Spleen (tissue), 11 donors: Measurements from ENCODE around the gene AKNA. TPM values are rescaled to one million over a fixed set of nuclear protein-coding genes. Genes with fewer than 3 reads are reported as not detected.

Experiments
- DNase-seq: peaks from one replicate; pipeline ENCODE4 v3.0.0-alpha.2; 2020
- H3K27ac ChIP-seq, 8 donors: fragments of 200-600 bp; sonication (generic) in 7 of 8; 1 replicate in 4 of 8; 2 replicates in 4 of 8; pipeline versions ENCODE4 v1.5.0 to v1.8.0; 2016 to 2021; ENCODE audit warnings: inconsistent platforms in 4 of 8, mild to moderate bottlenecking in 4 of 8, moderate library complexity in 1 of 8
- H3K27me3 ChIP-seq, 7 donors: fragments of 200-600 bp; sonication (generic) in 6 of 7; replicated peaks in 1 of 7; 1 replicate in 4 of 7; 2 replicates in 3 of 7; pipeline versions ENCODE4 v1.5.0 to v1.8.0; 2016 to 2021; ENCODE audit warnings: inconsistent platforms in 3 of 7, mild to moderate bottlenecking in 1 of 7
- H3K36me3 ChIP-seq, 6 donors: fragments of 200-600 bp; sonication (generic) in 5 of 6; 1 replicate in 4 of 6; 2 replicates in 2 of 6; pipeline versions ENCODE4 v1.5.0 to v1.8.0; 2016 to 2021; ENCODE audit warnings: inconsistent platforms in 2 of 6
- H3K4me1 ChIP-seq, 6 donors: fragments of 200-600 bp; sonication (generic) in 5 of 6; 1 replicate in 3 of 6; 2 replicates in 3 of 6; pipeline versions ENCODE4 v1.5.0 to v1.8.0; 2016 to 2021; ENCODE audit warnings: inconsistent platforms in 3 of 6
- H3K4me3 ChIP-seq, 8 donors: fragments of 200-600 bp; sonication (generic) in 7 of 8; 1 replicate in 4 of 8; 2 replicates in 4 of 8; pipeline versions ENCODE4 v1.5.0 to v1.8.0; 2016 to 2021; ENCODE audit warnings: inconsistent platforms in 4 of 8, mild to moderate bottlenecking in 4 of 8, moderate library complexity in 2 of 8
- H3K9me3 ChIP-seq, 8 donors: fragments of 200-600 bp; sonication (generic) in 7 of 8; 1 replicate in 4 of 8; 2 replicates in 4 of 8; pipeline versions ENCODE4 v1.5.0 to v1.8.0; 2016 to 2021; ENCODE audit warnings: inconsistent platforms in 4 of 8
- POLR2A ChIP-seq, 3 donors: fragments of 450-650 bp; IDR thresholded peaks; one replicate each; pipeline ENCODE4 v1.5.1; 2017; ENCODE audit warnings: antibody characterized with exemption in 3 of 3, mild to moderate bottlenecking in 1 of 3
- POLR2AphosphoS5 ChIP-seq, 3 donors: sonication (generic); formaldehyde crosslinking; IDR thresholded peaks; one replicate each; pipeline ENCODE4 v1.5.1; 2017; ENCODE audit warnings: antibody characterized with exemption in 3 of 3
- WGBS, 5 donors: extraction: QIAGEN DNeasy Blood & Tissue Kit in 3 of 5; methylation state at CpG; one replicate each; pipeline versions ENCODE4 v1.1.5 to v1.1.7; 2013 to 2018; 5-methylcytosine and 5-hydroxymethylcytosine counted together
- intact Hi-C: fragments of 100-400 bp; cut with DNase I; formaldehyde crosslinking; loops from one replicate; pipeline ENCODE4 v1.15.0; 2023; ENCODE audit warnings: low total_unique reads
- polyA plus RNA-seq, 3 donors: library from polyadenylated mRNA; stranded (reverse); fragments of 200-250 nt; gene quantifications; one replicate each; pipeline ENCODE4 v1.2.1, GENCODE V29; 2013
- total RNA-seq, 7 donors: library from RNA; depleted of rRNA in 3 of 7; stranded (reverse); fragments of >200 nt in 3 of 7; fragmentation: NEBNext Ultra II Directional in 4 of 7; extraction: Animal tissue kit (Norgen Biotek cat#: 25700) in 4 of 7; gene quantifications; one replicate each; pipeline versions ENCODE4 v1.1.0 to v1.2.1, GENCODE V29; 2016 to 2021
- TF ChIP-seq, protein P1 (sequence below), 11 experiments: fragments of 200-600 bp in 7 of 11; fragments of 450-650 bp in 4 of 11; sonication (generic) in 4 of 11; IDR thresholded peaks in 8 of 11; conservative IDR thresholded peaks in 3 of 11; 1 replicate in 7 of 11; 2 replicates in 4 of 11; pipeline versions ENCODE4 v1.4.0 to v1.8.0; 2016 to 2021; ENCODE audit warnings: antibody characterized with exemption in 11 of 11, inconsistent platforms in 4 of 11, mild to moderate bottlenecking in 1 of 11
- donor health status: healthy with polysubstance abuse.
- donor health status: DM: no; HTN: no; CAD: no; lungs with moderate emphysema.
- donor health status: DM: no; HTN: no; CAD: no.
- donor health status: Bipolar disorder and iron deficiency.
- donor health status: healthy.
- donor health status: DM: no; HTN: no; CAD: no.
- donor health status: DM: yes; HTN: yes; CAD: no.

Gene AKNA
- total and polyA plus RNA-seq, 10 donors, result 92.9 to 324 (median 216) TPM

DNA sequence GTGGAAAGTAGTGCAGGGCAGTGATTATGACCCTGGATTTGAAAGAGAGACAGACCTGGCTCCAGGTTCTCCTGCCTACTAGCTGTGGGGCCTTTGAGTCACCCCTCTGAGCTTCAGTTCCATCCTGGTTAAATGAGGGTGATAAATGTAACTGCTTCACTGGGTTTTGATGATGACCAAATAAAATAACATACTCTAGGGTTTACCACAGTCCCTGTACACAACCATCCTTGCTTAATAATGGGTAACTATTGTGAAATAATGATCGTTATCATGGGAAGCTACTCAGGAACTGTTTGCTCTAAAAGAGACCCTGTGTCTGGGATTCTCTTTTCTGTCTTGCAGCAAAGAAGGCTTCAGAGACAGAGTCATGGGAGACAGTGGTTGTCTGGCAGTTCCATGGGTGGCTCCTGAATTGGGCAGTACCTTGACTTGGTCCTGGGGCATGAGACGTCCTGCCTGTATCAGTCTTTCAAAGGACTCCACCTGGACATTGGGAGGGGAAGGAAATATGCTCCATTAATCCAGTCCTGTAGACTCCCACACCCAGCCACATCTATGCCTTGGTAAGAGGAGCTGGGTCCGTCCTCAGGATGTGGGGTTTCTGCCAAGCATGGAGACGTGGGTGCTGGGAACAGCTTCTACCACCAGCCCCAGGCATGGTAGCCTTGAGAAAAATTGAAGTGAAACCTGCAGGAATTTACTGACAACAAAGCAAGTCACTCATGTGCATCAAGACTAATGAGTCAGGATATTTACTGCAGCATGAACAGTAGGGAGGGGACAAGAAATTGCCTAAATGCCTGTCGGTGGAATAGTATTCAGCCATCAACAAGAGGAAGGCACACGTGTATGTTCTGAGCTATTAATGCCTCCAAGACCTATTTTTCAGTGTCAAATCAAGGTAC is 23.4 kb downstream of the AKNA start:
- Histone ChIP-seq H3K4me1 (peaks cover 49 to 96% (median 71%) of the 10 kb centered on the region in 6 donors), H3K36me3 (peaks cover 17 to 100% (median 86%) of the 10 kb centered on the region in 6 donors), H3K4me3 (peak overlapping the region in 1 of 8 donors; percentile 33), H3K9me3 (no peaks in the 10 kb centered on the region), H3K27me3 (no peaks in the 10 kb centered on the region), H3K27ac (peak overlapping the region; percentile 58 to 99 (median 92))
- no peak for DNase-seq
- TF ChIP-seq, protein P1, sequence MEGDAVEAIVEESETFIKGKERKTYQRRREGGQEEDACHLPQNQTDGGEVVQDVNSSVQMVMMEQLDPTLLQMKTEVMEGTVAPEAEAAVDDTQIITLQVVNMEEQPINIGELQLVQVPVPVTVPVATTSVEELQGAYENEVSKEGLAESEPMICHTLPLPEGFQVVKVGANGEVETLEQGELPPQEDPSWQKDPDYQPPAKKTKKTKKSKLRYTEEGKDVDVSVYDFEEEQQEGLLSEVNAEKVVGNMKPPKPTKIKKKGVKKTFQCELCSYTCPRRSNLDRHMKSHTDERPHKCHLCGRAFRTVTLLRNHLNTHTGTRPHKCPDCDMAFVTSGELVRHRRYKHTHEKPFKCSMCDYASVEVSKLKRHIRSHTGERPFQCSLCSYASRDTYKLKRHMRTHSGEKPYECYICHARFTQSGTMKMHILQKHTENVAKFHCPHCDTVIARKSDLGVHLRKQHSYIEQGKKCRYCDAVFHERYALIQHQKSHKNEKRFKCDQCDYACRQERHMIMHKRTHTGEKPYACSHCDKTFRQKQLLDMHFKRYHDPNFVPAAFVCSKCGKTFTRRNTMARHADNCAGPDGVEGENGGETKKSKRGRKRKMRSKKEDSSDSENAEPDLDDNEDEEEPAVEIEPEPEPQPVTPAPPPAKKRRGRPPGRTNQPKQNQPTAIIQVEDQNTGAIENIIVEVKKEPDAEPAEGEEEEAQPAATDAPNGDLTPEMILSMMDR (IDR thresholded peaks at IDR 0.05 in 8 of 11, conservative IDR thresholded peaks at IDR 0.05 in 3 of 11), result no peak
- peak in 2 of 3 donors; percentile 58 to 82 for TF ChIP-seq POLR2AphosphoS5 (IDR thresholded peaks at IDR 0.05)
- 33 to 37% (median 33%) methylated on average over 5 to 6 of the region's 6 CpGs for WGBS, 5 donors
- intact Hi-C loops, result no loop called here

- DNase-seq, result no peak
- TF ChIP-seq, protein P1 (IDR thresholded peaks at IDR 0.05 in 8 of 11, conservative IDR thresholded peaks at IDR 0.05 in 3 of 11), result no peak
- TF ChIP-seq POLR2AphosphoS5 (IDR thresholded peaks at IDR 0.05) (peak in 1 of 3 donors; percentile 28), POLR2A (IDR thresholded peaks at IDR 0.05) (no peak)
- H3K27me3 ChIP-seq, result no peaks in the 10 kb centered on the region
- WGBS, 5 donors, result 38 to 48% (median 43%) methylated on average over 2 of the region's 2 CpGs
- intact Hi-C loops, result no loop called here
- peak overlapping the region in 1 of 8 donors; percentile 33 for H3K4me3 ChIP-seq
- peaks cover 19 to 100% (median 88%) of the 10 kb centered on the region in 6 donors for H3K36me3 ChIP-seq
- no peaks in the 10 kb centered on the region for H3K9me3 ChIP-seq
- peak overlapping the region; percentile 58 to 99 (median 92) for H3K27ac ChIP-seq
- peaks cover 49 to 93% (median 61%) of the 10 kb centered on the region in 6 donors for H3K4me1 ChIP-seq
Observed at GRCh38 chr9:114363424-114363823, 24.4 kb downstream of the AKNA start.

DNA sequence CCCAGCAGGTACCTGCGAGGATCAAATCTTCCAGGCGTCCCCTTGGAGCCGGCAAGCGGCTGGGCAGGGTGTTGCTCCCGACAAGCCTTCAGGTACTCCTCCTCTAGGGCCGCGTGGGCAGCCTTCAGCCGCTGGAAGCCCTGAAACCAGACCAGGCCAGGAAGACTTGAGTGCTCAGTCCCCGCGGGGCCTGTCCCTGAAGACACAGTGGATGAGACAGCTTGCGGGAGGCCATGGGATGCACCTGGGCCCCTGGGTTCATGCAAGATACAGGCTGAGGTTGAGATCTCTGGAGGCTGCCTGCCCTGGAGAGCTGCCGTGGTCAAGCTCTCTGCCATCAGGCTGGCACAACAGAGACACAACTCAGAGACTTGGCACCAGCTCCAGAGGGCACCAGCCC is 25.4 kb downstream of the AKNA start:
- no peaks in the 10 kb centered on the region for H3K9me3 ChIP-seq
- DNase-seq, result no peak
- H3K4me1 ChIP-seq, result peaks cover 39 to 83% (median 54%) of the 10 kb centered on the region in 6 donors
- no peak overlapping the region for H3K4me3 ChIP-seq
- H3K27ac ChIP-seq, result peak overlapping the region in 7 of 8 donors; percentile 58 to 99 (median 96)
- WGBS, 5 donors, result 75 to 84% (median 82%) methylated on average over 6 to 12 of the region's 12 CpGs
- intact Hi-C loops, result no loop called here
- peaks cover 19 to 100% (median 88%) of the 10 kb centered on the region in 6 donors for H3K36me3 ChIP-seq
- H3K27me3 ChIP-seq, result no peaks in the 10 kb centered on the region
- TF ChIP-seq POLR2AphosphoS5 (IDR thresholded peaks at IDR 0.05) (peak; percentile 50 to 79 (median 63)), POLR2A (IDR thresholded peaks at IDR 0.05) (no peak)

DNA sequence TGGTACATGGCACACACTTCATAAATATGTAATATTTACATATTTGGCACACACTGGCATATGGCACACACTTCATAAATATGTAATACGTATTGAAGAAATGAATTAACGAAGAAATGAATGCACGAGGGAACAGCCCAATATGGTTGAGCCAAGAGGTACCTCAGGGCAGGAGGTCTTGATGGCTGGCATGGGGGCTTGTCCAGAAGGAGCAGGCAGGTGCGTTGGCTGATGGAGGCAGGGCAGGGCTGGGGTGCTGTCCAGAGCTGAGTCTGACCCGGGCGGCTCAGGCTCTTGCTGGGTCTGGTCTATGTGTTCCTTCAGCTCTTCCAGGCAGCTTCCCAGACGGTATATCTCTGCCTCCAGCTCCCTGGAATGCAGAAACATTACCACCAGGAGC is 26.2 kb downstream of the AKNA start:
- H3K9me3 ChIP-seq, result no peaks in the 10 kb centered on the region
- no peak overlapping the region for H3K4me3 ChIP-seq
- intact Hi-C loops, result no loop called here
- H3K27me3 ChIP-seq, result no peaks in the 10 kb centered on the region
- 89 to 99% (median 96%) methylated on average over 7 of the region's 7 CpGs for WGBS, 5 donors
- peaks cover 32 to 74% (median 46%) of the 10 kb centered on the region in 6 donors for H3K4me1 ChIP-seq
- H3K27ac ChIP-seq, result peak overlapping the region in 7 of 8 donors; percentile 0 to 99 (median 96)
- DNase-seq, result no peak
- peaks cover 19 to 100% (median 92%) of the 10 kb centered on the region in 6 donors for H3K36me3 ChIP-seq
- TF ChIP-seq POLR2AphosphoS5 (IDR thresholded peaks at IDR 0.05) (peak in 1 of 3 donors; percentile 52), POLR2A (IDR thresholded peaks at IDR 0.05) (no peak)
- TF ChIP-seq, protein P1 (IDR thresholded peaks at IDR 0.05 in 8 of 11, conservative IDR thresholded peaks at IDR 0.05 in 3 of 11), result no peak
